GM12878 (cell line): ENCODE results near the gene RASGRF1. TPM values are rescaled to one million over a fixed set of nuclear protein-coding genes. Genes with fewer than 3 reads are reported as not detected.

Source experiments
- ATAC-seq: fragments of 200-7000 bp; cut with Tn5 transposase; 3 replicates; pipeline ENCODE4 v1.9.1; 2020; ENCODE audit warnings: mild to moderate bottlenecking, moderate library complexity
- BruUV-seq: library from RNA; stranded (reverse); fragments of 400-500 nt; replicated peaks from 2 replicates; lab custom pipeline; 2021; lab: Mats Ljungman, UMichigan
- CTCF ChIA-PET: fragments of 300-600 bp; sonication (Branson Sonifier 250); formaldehyde crosslinking; extraction: SDS; loops from one replicate; lab custom pipeline; 2021; ENCODE audit warnings: inconsistent platforms; lab: Yijun Ruan, JAX
- POLR2A ChIA-PET: fragments of 350-600 bp; formaldehyde crosslinking; extraction: SDS; loops from one replicate; lab custom pipeline; 2021; ENCODE audit warnings: inconsistent platforms; lab: Charles Lee
- RAD21 ChIA-PET: fragments of 300-600 bp; sonication (Branson Sonifier 250); formaldehyde crosslinking; loops from one replicate; lab custom pipeline; 2023; ENCODE audit warnings: antibody characterized with exemption; ENCODE audit not compliant: unreplicated experiment; lab: Charles Lee
- SMC1A ChIA-PET: fragments of 300-600 bp; sonication (Branson Sonifier 250); formaldehyde crosslinking; loops from one replicate; lab custom pipeline; 2023; ENCODE audit not compliant: unreplicated experiment, uncharacterized antibody; lab: Charles Lee
- DNase-seq: peaks from one replicate; pipeline ENCODE4 v3.0.0-alpha.2; 2011; ENCODE audit warnings: low read depth, low spot score
- FAIRE-seq: peaks from 3 replicates; lab custom pipeline; 2011; peaks lifted over from hg19 to GRCh38; lab: Jason Lieb, UNC
- H2AFZ ChIP-seq: 2 replicates; pipeline ENCODE4 v1.6.0; 2011; ENCODE audit warnings: low read depth, low read length, control low read depth; ENCODE audit not compliant: control insufficient read depth
- H3K27ac ChIP-seq: 2 replicates; pipeline ENCODE4 v1.5.1; 2011; ENCODE audit warnings: control low read depth; ENCODE audit not compliant: control insufficient read depth, insufficient read depth
- H3K27me3 ChIP-seq, 2 experiments: replicated peaks in 1 of 2; 2 replicates each; pipeline versions ENCODE4 v1.6.0 to v1.6.1; 2011; ENCODE audit warnings: low read length in 1 of 2; ENCODE audit not compliant: control insufficient read depth in 2 of 2, insufficient read depth in 2 of 2
- H3K36me3 ChIP-seq, 2 experiments: 2 replicates each; pipeline ENCODE4 v1.5.1; 2011; ENCODE audit warnings: low read length in 1 of 2; ENCODE audit not compliant: control insufficient read depth in 2 of 2, insufficient read depth in 2 of 2
- H3K4me1 ChIP-seq: 2 replicates; pipeline ENCODE4 v1.6.1; 2011; ENCODE audit warnings: mild to moderate bottlenecking, low read length, moderate library complexity, mixed read lengths; ENCODE audit not compliant: control insufficient read depth, insufficient read depth
- H3K4me2 ChIP-seq: 2 replicates; pipeline ENCODE4 v1.6.0; 2011; ENCODE audit warnings: control low read depth; ENCODE audit not compliant: control insufficient read depth, insufficient read depth
- H3K4me3 ChIP-seq: fragments of 200-600 bp; sonication (generic); 2 replicates; pipeline ENCODE4 v1.5.1; 2016
- H3K79me2 ChIP-seq: 2 replicates; pipeline ENCODE4 v1.6.0; 2011; ENCODE audit warnings: low read length; ENCODE audit not compliant: control insufficient read depth, insufficient read depth
- H3K9ac ChIP-seq: 2 replicates; pipeline ENCODE4 v1.8.0; 2011; ENCODE audit warnings: low read length, control low read depth, mixed read lengths; ENCODE audit not compliant: control insufficient read depth, insufficient read depth
- H3K9me3 ChIP-seq: replicated peaks from 3 replicates; pipeline ENCODE4 v1.5.1; 2011; ENCODE audit warnings: mild to moderate bottlenecking, low read length; ENCODE audit not compliant: control insufficient read depth, insufficient read depth
- H4K20me1 ChIP-seq: 2 replicates; pipeline ENCODE4 v1.6.0; 2011; ENCODE audit not compliant: control insufficient read depth, insufficient read depth
- BCL3 ChIP-seq: IDR thresholded peaks from 2 replicates; pipeline ENCODE4 v1.6.1; 2011; ENCODE audit warnings: borderline replicate concordance, low read depth, mild to moderate bottlenecking, moderate library complexity, low read length; ENCODE audit not compliant: insufficient read depth, poor library complexity, severe bottlenecking
- BRCA1 ChIP-seq: IDR thresholded peaks from 2 replicates; pipeline ENCODE4 v1.6.1; 2011; ENCODE audit warnings: low read depth, low read length, improper control_type of control experiment
- CBFB ChIP-seq: IDR thresholded peaks from 2 replicates; pipeline ENCODE4 v1.6.1; 2016; ENCODE audit warnings: antibody characterized with exemption, low read depth
- CBX5 ChIP-seq: sonication (generic); IDR thresholded peaks from 2 replicates; pipeline ENCODE4 v1.6.1; 2016; ENCODE audit warnings: low read depth, moderate library complexity, mild to moderate bottlenecking, inconsistent platforms
- CHD1 ChIP-seq: IDR thresholded peaks from 2 replicates; pipeline ENCODE4 v1.6.1; 2012; ENCODE audit warnings: low read depth, low read length, improper control_type of control experiment
- CHD2 ChIP-seq: IDR thresholded peaks from 2 replicates; pipeline ENCODE4 v1.6.1; 2011; ENCODE audit warnings: low read depth, low read length, improper control_type of control experiment, borderline replicate concordance
- E2F8 ChIP-seq: fragments of 450-650 bp; IDR thresholded peaks from 2 replicates; pipeline ENCODE4 v1.6.1; 2018; ENCODE audit warnings: mild to moderate bottlenecking, low read depth, moderate library complexity; ENCODE audit not compliant: partially characterized antibody
- EGR1 ChIP-seq, 2 experiments: IDR thresholded peaks; 1 replicate in 1 of 2; 2 replicates in 1 of 2; pipeline ENCODE4 v1.6.1; 2011 to 2012; ENCODE audit warnings: low read depth in 2 of 2, low read length in 2 of 2, borderline replicate concordance in 1 of 2, mild to moderate bottlenecking in 1 of 2, moderate library complexity in 1 of 2
- ELK1 ChIP-seq: IDR thresholded peaks from 2 replicates; pipeline ENCODE4 v1.6.1; 2012; ENCODE audit warnings: low read depth, low read length, improper control_type of control experiment
- HDGF ChIP-seq: fragments of 450-650 bp; IDR thresholded peaks from 2 replicates; pipeline ENCODE4 v1.6.1; 2016; ENCODE audit warnings: antibody characterized with exemption
- LARP7 ChIP-seq: fragments of 450-650 bp; IDR thresholded peaks from 2 replicates; pipeline ENCODE4 v1.6.1; 2017; ENCODE audit warnings: mild to moderate bottlenecking
- NFYB ChIP-seq: IDR thresholded peaks from 2 replicates; pipeline ENCODE4 v1.6.1; 2011; ENCODE audit warnings: low read depth, mild to moderate bottlenecking, low read length, improper control_type of control experiment, moderate library complexity; ENCODE audit not compliant: insufficient read depth
- NR2F1 ChIP-seq: fragments of 450-650 bp; conservative IDR thresholded peaks from 2 replicates; pipeline ENCODE4 v1.6.1; 2017; ENCODE audit warnings: mild to moderate bottlenecking
- SPI1 ChIP-seq: IDR thresholded peaks from 2 replicates; pipeline ENCODE4 v1.6.1; 2011; ENCODE audit warnings: low read depth, mild to moderate bottlenecking, low read length, moderate library complexity, borderline replicate concordance; ENCODE audit not compliant: insufficient read depth
- SREBF1 ChIP-seq: IDR thresholded peaks from 2 replicates; pipeline ENCODE4 v1.6.1; 2012; ENCODE audit warnings: mild to moderate bottlenecking, low read length
- SREBF2 ChIP-seq: IDR thresholded peaks from 2 replicates; pipeline ENCODE4 v1.6.1; 2012; ENCODE audit warnings: mild to moderate bottlenecking, low read length
- SUZ12 ChIP-seq: fragments of 200-600 bp; sonication (generic); IDR thresholded peaks from one replicate; pipeline ENCODE4 v1.6.1; 2018; ENCODE audit warnings: antibody characterized with exemption, mild to moderate bottlenecking; ENCODE audit not compliant: unreplicated experiment
- ZNF622 ChIP-seq: fragments of 450-650 bp; IDR thresholded peaks from 2 replicates; pipeline ENCODE4 v1.6.1; 2017; ENCODE audit warnings: mild to moderate bottlenecking, inconsistent platforms
- WGBS: methylation state at CpG from one replicate; pipeline ENCODE4 v1.1.6; 2016; ENCODE audit warnings: low lambda C conversion rate; ENCODE audit not compliant: insufficient replicate concordance, insufficient coverage; ENCODE audit errors: missing lambda C conversion rate; 5-methylcytosine and 5-hydroxymethylcytosine counted together
- in situ Hi-C: fragments of 300-500 bp; cut with MboI; formaldehyde crosslinking; loops from 9 replicates; pipeline ENCODE4 v1.14.3; 2018; ENCODE audit warnings: mixed read lengths
- intact Hi-C: fragments of 100-400 bp; cut with micrococcal nuclease; formaldehyde crosslinking; loops from one replicate; pipeline ENCODE4 v1.14.2; 2022; ENCODE audit not compliant: unreplicated experiment
- polyA plus RNA-seq, 11 experiments: library from polyadenylated mRNA; depleted of rRNA in 4 of 11; unstranded in 6 of 11; stranded (reverse) in 5 of 11; fragments of >200 nt; fragmentation: Nextera tagmentation in 4 of 11; fragmentation: Illumina TruSeq in 1 of 11; extraction: Ambion mirVana in 4 of 11; extraction: Trizol in 1 of 11; gene quantifications; 1 replicate in 1 of 11; 2 replicates in 10 of 11; pipeline versions ENCODE4 v1.2.1 to v1.2.3, GENCODE V29; 2011 to 2016; ENCODE audit warnings: inconsistent platforms in 2 of 11, missing spikeins in 2 of 11, low read depth in 1 of 11
- total RNA-seq, 4 experiments: library from RNA; depleted of rRNA in 3 of 4; stranded (reverse); fragments of >200 nt in 3 of 4; fragmentation: Illumina TruSeq in 1 of 4; extraction: Trizol in 1 of 4; gene quantifications; 2 replicates each; pipeline versions ENCODE4 v1.2.1 to v1.2.3, GENCODE V29; 2013 to 2021

RASGRF1 gene
- total and polyA plus RNA-seq, 10 of the 15 experiments (the other 5 are each of a cell fraction or from before 2014, with no cell fraction given): 0.20 to 1.9 (median 0.86) TPM

GRCh38 chr15:79073336-79073735 lies 17.2 kb downstream of the RASGRF1 start (continued):
- TF ChIP-seq CHD1 (no peak), NR2F1 (no peak), SUZ12 (no peak)

- Histone ChIP-seq H3K9me3 (no peaks in the 10 kb centered on the region), H3K79me2 (no peaks in the 10 kb centered on the region), H2AFZ (no peak overlapping the region), H3K4me1 (no peaks in the 10 kb centered on the region), H3K27ac (no peak overlapping the region), H3K4me3 (no peak overlapping the region), H3K4me2 (no peak overlapping the region), H3K27me3 (peaks cover 0 to 2% of the 10 kb centered on the region in 2 experiments; a peak in 1 of 4 replicates), H3K9ac (no peak overlapping the region), H4K20me1 (no peaks in the 10 kb centered on the region), H3K36me3 (no peaks in the 10 kb centered on the region)
- FAIRE-seq: no peak
- ChIA-PET RAD21 (no interaction called here), POLR2A (interaction anchor here (0.7 kb wide), 1 partner anchor 90 kb away, joined by 3 read pairs; no protein-coding TSS in a partner anchor), SMC1A (interaction anchor here (0.6 kb wide), 1 partner anchor 81 kb away, joined by 4 read pairs; no protein-coding TSS in a partner anchor), CTCF (no interaction called here)
- DNase-seq: no peak
- TF ChIP-seq E2F8: no peak
- TF ChIP-seq SREBF2: no peak
- TF ChIP-seq BRCA1: no peak
- TF ChIP-seq CBFB: no peak
- no peak for TF ChIP-seq BCL3
- TF ChIP-seq EGR1 (IDR thresholded peaks at IDR 0.05; ENCODE audit: borderline replicate concordance in 1 of 2, low read depth in 2 of 2, low read length in 2 of 2): no peak
- TF ChIP-seq SPI1: no peak
- TF ChIP-seq SREBF1: no peak
- TF ChIP-seq ZNF622: no peak
- TF ChIP-seq CHD2: no peak
- TF ChIP-seq CBX5: no peak
- TF ChIP-seq NFYB: no peak
- TF ChIP-seq LARP7: no peak
- no peak for TF ChIP-seq HDGF
- TF ChIP-seq ELK1: no peak
- ATAC-seq: no peak
- BruUV-seq: no TSS peak
- intact Hi-C loops (no loop called here), in situ Hi-C loops (no loop called here)
- 10% methylated on average over 2 of the region's 3 CpGs for WGBS
Observed at GRCh38 chr15:79071901-79072300, 18.7 kb downstream of the RASGRF1 start.
